H9 (cell line): ENCODE measurements around the gene IGSF1. TPM values are rescaled to one million over a fixed set of nuclear protein-coding genes. Genes with fewer than 3 reads are reported as not detected.

Experiments
- DNase-seq: peaks from one replicate; pipeline ENCODE4 v3.0.0-alpha.2; 2017
- H2AFZ ChIP-seq: one replicate; pipeline ENCODE4 v1.6.1; 2013; ENCODE audit warnings: mild to moderate bottlenecking, low read length, control low read depth, moderate library complexity
- H2AK5ac ChIP-seq: 2 replicates; pipeline ENCODE4 v1.6.1; 2013; ENCODE audit warnings: low read length, control low read depth, mixed read lengths; ENCODE audit not compliant: insufficient read length
- H2BK120ac ChIP-seq: one replicate; pipeline ENCODE4 v1.6.1; 2013; ENCODE audit warnings: low read depth, mild to moderate bottlenecking, low read length, control low read depth, inconsistent platforms; ENCODE audit not compliant: poor library complexity, severe bottlenecking
- H2BK12ac ChIP-seq: 2 replicates; pipeline ENCODE4 v1.6.1; 2013; ENCODE audit warnings: low read length, control low read depth, mixed read lengths, low read depth; ENCODE audit not compliant: insufficient read length
- H2BK15ac ChIP-seq: 2 replicates; pipeline ENCODE4 v1.6.1; 2013; ENCODE audit warnings: low read depth, low read length, control low read depth
- H2BK20ac ChIP-seq: one replicate; pipeline ENCODE4 v1.6.1; 2013; ENCODE audit warnings: low read depth, mild to moderate bottlenecking, low read length, control low read depth, inconsistent platforms; ENCODE audit not compliant: poor library complexity, severe bottlenecking
- H2BK5ac ChIP-seq: 2 replicates; pipeline ENCODE4 v1.6.1; 2013; ENCODE audit warnings: low read length, control low read depth, mixed read lengths; ENCODE audit not compliant: insufficient read length
- H3K14ac ChIP-seq: 2 replicates; pipeline ENCODE4 v1.6.1; 2013; ENCODE audit warnings: low read length, control low read depth; ENCODE audit not compliant: insufficient read depth
- H3K18ac ChIP-seq: 2 replicates; pipeline ENCODE4 v1.6.1; 2013; ENCODE audit warnings: low read depth, mild to moderate bottlenecking, mixed read lengths, low read length, control low read depth; ENCODE audit not compliant: insufficient read length
- H3K23ac ChIP-seq: 2 replicates; pipeline ENCODE4 v1.6.1; 2013; ENCODE audit warnings: low read length, control low read depth, mixed read lengths, low read depth; ENCODE audit not compliant: insufficient read length
- H3K23me2 ChIP-seq: 2 replicates; pipeline ENCODE4 v1.6.1; 2013; ENCODE audit warnings: low read depth, mild to moderate bottlenecking, mixed read lengths, low read length, control low read depth; ENCODE audit not compliant: insufficient read length, poor library complexity, severe bottlenecking
- H3K27ac ChIP-seq: 2 replicates; pipeline ENCODE4 v1.5.1; 2013; ENCODE audit warnings: low read length, control low read depth, mixed read lengths, low read depth; ENCODE audit not compliant: insufficient read length
- H3K27me3 ChIP-seq: 2 replicates; pipeline ENCODE4 v1.6.1; 2013; ENCODE audit warnings: low read length, control low read depth, inconsistent platforms; ENCODE audit not compliant: insufficient read depth
- H3K4ac ChIP-seq: 2 replicates; pipeline ENCODE4 v1.6.1; 2013; ENCODE audit warnings: low read depth, mild to moderate bottlenecking, control low read depth, inconsistent platforms, low read length, moderate library complexity
- H3K4me1 ChIP-seq: 2 replicates; pipeline ENCODE4 v1.6.1; 2013; ENCODE audit warnings: low read length, control low read depth, inconsistent platforms; ENCODE audit not compliant: insufficient read depth
- H3K4me2 ChIP-seq: 2 replicates; pipeline ENCODE4 v1.6.1; 2013; ENCODE audit warnings: low read length, control low read depth, mixed read lengths; ENCODE audit not compliant: insufficient read length, insufficient read depth
- H3K56ac ChIP-seq: 2 replicates; pipeline ENCODE4 v1.6.1; 2013; ENCODE audit warnings: low read depth, mild to moderate bottlenecking, mixed read lengths, low read length, control low read depth; ENCODE audit not compliant: insufficient read length
- H3K79me1 ChIP-seq: 2 replicates; pipeline ENCODE4 v1.6.1; 2013; ENCODE audit warnings: low read depth, mild to moderate bottlenecking, moderate library complexity, low read length, control low read depth, inconsistent platforms; ENCODE audit not compliant: insufficient read depth, poor library complexity, severe bottlenecking
- H3K79me2 ChIP-seq: 2 replicates; pipeline ENCODE4 v1.6.1; 2013; ENCODE audit warnings: low read length, control low read depth, inconsistent platforms; ENCODE audit not compliant: insufficient read depth
- H3K9ac ChIP-seq: 2 replicates; pipeline ENCODE4 v1.6.1; 2013; ENCODE audit warnings: low read length, control low read depth, mixed read lengths; ENCODE audit not compliant: insufficient read length; ENCODE audit errors: extremely low read depth
- H3K9me3 ChIP-seq: one replicate; pipeline ENCODE4 v1.6.1; 2013; ENCODE audit warnings: low read depth, low read length, inconsistent platforms; ENCODE audit not compliant: control insufficient read depth
- H3T11ph ChIP-seq: one replicate; pipeline ENCODE4 v1.6.1; 2013; ENCODE audit warnings: mild to moderate bottlenecking, low read length, control low read depth, inconsistent platforms
- H4K20me1 ChIP-seq: one replicate; pipeline ENCODE4 v1.6.1; 2013; ENCODE audit not compliant: control insufficient read depth, insufficient read length, insufficient read depth
- H4K5ac ChIP-seq: 2 replicates; pipeline ENCODE4 v1.6.1; 2013; ENCODE audit warnings: low read depth, mild to moderate bottlenecking, mixed read lengths, low read length, control low read depth; ENCODE audit not compliant: insufficient read length
- H4K8ac ChIP-seq: replicated peaks from 2 replicates; pipeline ENCODE4 v1.6.1; 2013; ENCODE audit warnings: low read length, control low read depth, mixed read lengths, low read depth; ENCODE audit not compliant: insufficient read length
- H4K91ac ChIP-seq: 2 replicates; pipeline ENCODE4 v1.6.1; 2013; ENCODE audit warnings: low read depth, mild to moderate bottlenecking, moderate library complexity, mixed read lengths, low read length, control low read depth; ENCODE audit not compliant: insufficient read length
- H3K27ac Mint-ChIP-seq, 3 experiments: 2 replicates in 2 of 3; 3 replicates in 1 of 3; pipeline ENCODE4 v1.8.0; 2020 to 2021; ENCODE audit warnings: mixed read lengths in 3 of 3, mild to moderate bottlenecking in 1 of 3, moderate library complexity in 1 of 3
- H3K27me3 Mint-ChIP-seq: 2 replicates; pipeline ENCODE4 v1.8.0; 2021; ENCODE audit warnings: low read depth, mild to moderate bottlenecking, moderate library complexity, mixed read lengths
- H3K36me3 Mint-ChIP-seq, 3 experiments: 2 replicates in 2 of 3; 3 replicates in 1 of 3; pipeline ENCODE4 v1.8.0; 2020 to 2021; ENCODE audit warnings: low read depth in 3 of 3, mixed read lengths in 3 of 3; ENCODE audit not compliant: insufficient read depth in 1 of 3
- H3K4me1 Mint-ChIP-seq, 2 experiments: 2 replicates each; pipeline ENCODE4 v1.8.0; 2020; ENCODE audit warnings: mixed read lengths in 2 of 2
- H3K4me3 Mint-ChIP-seq, 2 experiments: 2 replicates in 1 of 2; 3 replicates in 1 of 2; pipeline ENCODE4 v1.8.0; 2020 to 2021; ENCODE audit warnings: mild to moderate bottlenecking in 2 of 2, mixed read lengths in 2 of 2, moderate library complexity in 1 of 2
- H3K9me3 Mint-ChIP-seq, 2 experiments: 2 replicates in 1 of 2; 3 replicates in 1 of 2; pipeline ENCODE4 v1.8.0; 2020; ENCODE audit warnings: mild to moderate bottlenecking in 2 of 2, mixed read lengths in 2 of 2, moderate library complexity in 1 of 2
- WGBS: extraction: QIAGEN DNeasy Blood & Tissue Kit; methylation state at CpG from one replicate; pipeline ENCODE4 v1.1.7; 2013; ENCODE audit warnings: missing lambda C conversion rate, low lambda C conversion rate, mixed read lengths; ENCODE audit not compliant: insufficient read length; ENCODE audit errors: extremely low coverage; 5-methylcytosine and 5-hydroxymethylcytosine counted together
- total RNA-seq: library from RNA; stranded (reverse); gene quantifications from 2 replicates; pipeline ENCODE4 v1.2.1, GENCODE V29; 2021
- TF ChIP-seq, protein P1 (sequence below): fragments of 200-600 bp; sonication (generic); conservative IDR thresholded peaks from 3 replicates; pipeline ENCODE4 v1.8.0; 2021; ENCODE audit warnings: antibody characterized with exemption, mild to moderate bottlenecking

The IGSF1 gene
- total RNA-seq, 1 experiment from 2014 or later: 12.5 TPM

DNA sequence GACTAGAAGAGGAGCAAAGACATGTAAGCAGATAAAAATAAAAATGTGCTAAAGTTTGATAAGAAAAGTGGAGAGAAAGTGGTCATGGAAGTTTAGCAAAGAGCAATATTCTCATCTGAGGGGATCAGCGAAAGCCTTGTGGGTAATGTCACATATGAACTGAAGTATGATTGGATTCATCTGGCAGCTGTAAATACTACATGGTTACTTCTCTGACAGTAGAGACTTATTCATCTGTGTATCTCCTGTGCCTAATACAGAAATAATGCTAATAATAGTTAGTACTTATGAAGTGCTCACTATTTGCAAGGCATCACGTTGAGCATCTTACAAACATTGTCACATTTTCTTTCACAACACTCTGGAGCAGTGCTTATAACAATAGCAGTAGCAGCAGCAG, 8.9 kb upstream of the IGSF1 start:
- H3K9ac ChIP-seq: no peak overlapping the region
- no CpG with 5 or more reads among the region's 2 CpGs for WGBS
- no peak overlapping the region for H2BK12ac ChIP-seq
- no peaks in the 10 kb centered on the region for H3K79me2 ChIP-seq
- peaks cover 14% of the 10 kb centered on the region; the same call in 1 of the 2 replicates for H3K4me1 ChIP-seq
- H3K4me2 ChIP-seq: no peak overlapping the region
- Mint-ChIP-seq H3K9me3 (no peaks in the 10 kb centered on the region), H3K4me3 (no peak overlapping the region), H3K27ac (no peak overlapping the region), H3K27me3 (no peaks in the 10 kb centered on the region), H3K36me3 (no peaks in the 10 kb centered on the region), H3K4me1 (peaks cover 24 to 34% of the 10 kb centered on the region in 2 experiments)
- no peak overlapping the region for H3K4ac ChIP-seq
- H2AK5ac ChIP-seq: no peak overlapping the region
- TF ChIP-seq, protein P1, sequence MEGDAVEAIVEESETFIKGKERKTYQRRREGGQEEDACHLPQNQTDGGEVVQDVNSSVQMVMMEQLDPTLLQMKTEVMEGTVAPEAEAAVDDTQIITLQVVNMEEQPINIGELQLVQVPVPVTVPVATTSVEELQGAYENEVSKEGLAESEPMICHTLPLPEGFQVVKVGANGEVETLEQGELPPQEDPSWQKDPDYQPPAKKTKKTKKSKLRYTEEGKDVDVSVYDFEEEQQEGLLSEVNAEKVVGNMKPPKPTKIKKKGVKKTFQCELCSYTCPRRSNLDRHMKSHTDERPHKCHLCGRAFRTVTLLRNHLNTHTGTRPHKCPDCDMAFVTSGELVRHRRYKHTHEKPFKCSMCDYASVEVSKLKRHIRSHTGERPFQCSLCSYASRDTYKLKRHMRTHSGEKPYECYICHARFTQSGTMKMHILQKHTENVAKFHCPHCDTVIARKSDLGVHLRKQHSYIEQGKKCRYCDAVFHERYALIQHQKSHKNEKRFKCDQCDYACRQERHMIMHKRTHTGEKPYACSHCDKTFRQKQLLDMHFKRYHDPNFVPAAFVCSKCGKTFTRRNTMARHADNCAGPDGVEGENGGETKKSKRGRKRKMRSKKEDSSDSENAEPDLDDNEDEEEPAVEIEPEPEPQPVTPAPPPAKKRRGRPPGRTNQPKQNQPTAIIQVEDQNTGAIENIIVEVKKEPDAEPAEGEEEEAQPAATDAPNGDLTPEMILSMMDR: no peak
- H4K91ac ChIP-seq: no peak overlapping the region
- H2BK120ac ChIP-seq: peak overlapping the region; percentile 23
- H2BK5ac ChIP-seq: no peak overlapping the region
- H3K14ac ChIP-seq: no peak overlapping the region
- H3K27ac ChIP-seq: no peak overlapping the region
- no peaks in the 10 kb centered on the region for H3K9me3 ChIP-seq
- no peak overlapping the region for H3K56ac ChIP-seq
- H4K8ac ChIP-seq: no peak overlapping the region
- no peaks in the 10 kb centered on the region for H4K20me1 ChIP-seq
- H2BK20ac ChIP-seq: no peak overlapping the region
- no peaks in the 10 kb centered on the region for H3K79me1 ChIP-seq
- no peak overlapping the region for H3K18ac ChIP-seq
- H2AFZ ChIP-seq: no peak overlapping the region
- H3K23ac ChIP-seq: no peak overlapping the region
- no peak overlapping the region for H2BK15ac ChIP-seq
- no peaks in the 10 kb centered on the region for H3K27me3 ChIP-seq
- no peak overlapping the region for H4K5ac ChIP-seq
- no peaks in the 10 kb centered on the region for H3K23me2 ChIP-seq
- H3T11ph ChIP-seq: no peak overlapping the region
- no peak for DNase-seq
